DOHH2 (cell line): ENCODE data around the gene FANCI.

Experiments used
- H3F3A ChIP-seq: fragments of 200-600 bp; sonication (generic), shearing (Covaris generic); 2 replicates; pipeline ENCODE4 v1.6.0; 2016; ENCODE audit warnings: antibody characterized with exemption, mild to moderate bottlenecking; ENCODE audit not compliant: control insufficient read depth, insufficient read depth
- H3K27ac ChIP-seq: fragments of 200-600 bp; sonication (generic); 2 replicates; pipeline ENCODE4 v1.5.1; 2014; ENCODE audit warnings: low read depth, mild to moderate bottlenecking, low read length, moderate library complexity
- H3K27me3 ChIP-seq: fragments of 200-600 bp; sonication (generic); 2 replicates; pipeline ENCODE4 v1.6.1; 2014; ENCODE audit warnings: mild to moderate bottlenecking, low read length, mixed read lengths; ENCODE audit not compliant: control insufficient read depth
- H3K36me3 ChIP-seq: fragments of 200-600 bp; sonication (generic); 2 replicates; pipeline ENCODE4 v1.6.1; 2014; ENCODE audit warnings: mild to moderate bottlenecking, low read length, moderate library complexity, mixed read lengths; ENCODE audit not compliant: control insufficient read depth
- H3K4me1 ChIP-seq: fragments of 200-600 bp; sonication (generic); 2 replicates; pipeline ENCODE4 v1.6.1; 2014; ENCODE audit warnings: mild to moderate bottlenecking, low read length, mixed read lengths; ENCODE audit not compliant: control insufficient read depth
- H3K4me2 ChIP-seq: fragments of 200-600 bp; sonication (generic); 2 replicates; pipeline ENCODE4 v1.6.0; 2014; ENCODE audit warnings: mild to moderate bottlenecking, low read length, moderate library complexity
- H3K4me3 ChIP-seq: fragments of 200-600 bp; sonication (generic); 2 replicates; pipeline ENCODE4 v1.5.1; 2014; ENCODE audit warnings: mild to moderate bottlenecking, low read length, mixed read lengths
- H3K79me2 ChIP-seq: fragments of 200-600 bp; sonication (generic); 2 replicates; pipeline ENCODE4 v1.6.1; 2014; ENCODE audit warnings: mild to moderate bottlenecking, low read length, mixed read lengths; ENCODE audit not compliant: control insufficient read depth
- H3K9me2 ChIP-seq: fragments of 200-600 bp; sonication (generic); replicated peaks from 2 replicates; pipeline ENCODE4 v1.6.1; 2014; ENCODE audit warnings: mild to moderate bottlenecking, low read length, mixed read lengths; ENCODE audit not compliant: control insufficient read depth
- H3K9me3 ChIP-seq: fragments of 200-600 bp; sonication (generic); 2 replicates; pipeline ENCODE4 v1.6.1; 2014; ENCODE audit warnings: antibody characterized with exemption, low read length, mixed read lengths; ENCODE audit not compliant: control insufficient read depth, insufficient read depth
- H4K20me1 ChIP-seq: fragments of 200-600 bp; sonication (generic); 2 replicates; pipeline ENCODE4 v1.6.0; 2014; ENCODE audit warnings: low read depth, mild to moderate bottlenecking, antibody characterized with exemption, low read length, moderate library complexity; ENCODE audit not compliant: control insufficient read depth, insufficient read depth
- CTCF ChIP-seq: fragments of 200-600 bp; sonication (generic); IDR thresholded peaks from one replicate; pipeline ENCODE4 v1.5.1; 2014; ENCODE audit warnings: antibody characterized with exemption, mild to moderate bottlenecking, low read depth, low read length; ENCODE audit not compliant: poor library complexity, severe bottlenecking
- EZH2phosphoT487 ChIP-seq: fragments of 200-600 bp; sonication (generic); IDR thresholded peaks from 2 replicates; pipeline ENCODE4 v1.6.1; 2017; ENCODE audit warnings: borderline replicate concordance, mild to moderate bottlenecking, antibody characterized with exemption, low read length, moderate library complexity, mixed read lengths

The FANCI gene

GRCh38 chr15:89364741-89365450, 121.1 kb downstream of the FANCI start:
- TF ChIP-seq CTCF (no peak), EZH2phosphoT487 (no peak)
- Histone ChIP-seq H3F3A (no peaks in the 10 kb centered on the region), H3K36me3 (no peaks in the 10 kb centered on the region)

GRCh38 chr15:89365462-89366065, 121.8 kb downstream of the FANCI start:
- Histone ChIP-seq H3K27ac (no peak overlapping the region), H3K4me2 (no peak overlapping the region), H3K9me2 (no peaks in the 10 kb centered on the region), H3K27me3 (peaks cover 74% of the 10 kb centered on the region), H3K79me2 (no peaks in the 10 kb centered on the region), H3K4me3 (no peak overlapping the region), H3K4me1 (no peaks in the 10 kb centered on the region), H3F3A (no peaks in the 10 kb centered on the region), H3K9me3 (no peaks in the 10 kb centered on the region), H3K36me3 (no peaks in the 10 kb centered on the region), H4K20me1 (no peaks in the 10 kb centered on the region)
- TF ChIP-seq CTCF (no peak), EZH2phosphoT487 (no peak)

More at GRCh38 chr15:89364741-89365450, 121.1 kb downstream of the FANCI start:
- Histone ChIP-seq H4K20me1 (no peaks in the 10 kb centered on the region), H3K4me1 (no peaks in the 10 kb centered on the region), H3K27me3 (peaks cover 74% of the 10 kb centered on the region), H3K27ac (no peak overlapping the region), H3K4me3 (no peak overlapping the region), H3K9me2 (no peaks in the 10 kb centered on the region), H3K9me3 (no peaks in the 10 kb centered on the region), H3K79me2 (no peaks in the 10 kb centered on the region), H3K4me2 (no peak overlapping the region)
